PC-3 (cell line): ENCODE results near the gene LAG3. TPM values are rescaled to one million over a fixed set of nuclear protein-coding genes. Genes with fewer than 3 reads are reported as not detected.

ENCODE experiments used
- ATAC-seq: fragments of 200-7000 bp; cut with Tn5 transposase; 2 replicates; pipeline ENCODE4 v1.9.1; 2020; ENCODE audit warnings: mild to moderate bottlenecking, moderate library complexity
- BruUV-seq: library from RNA; stranded (reverse); fragments of 400-500 nt; replicated peaks from 2 replicates; lab custom pipeline; 2021; lab: Mats Ljungman, UMichigan
- CTCF ChIA-PET: fragments of 300-600 bp; sonication (Branson Sonifier 250); formaldehyde crosslinking; loops from one replicate; lab custom pipeline; 2022; ENCODE audit warnings: antibody characterized with exemption; lab: Charles Lee
- POLR2A ChIA-PET: fragments of 300-600 bp; sonication (Branson Sonifier 250); formaldehyde crosslinking; loops from one replicate; lab custom pipeline; 2022; ENCODE audit warnings: antibody characterized with exemption; ENCODE audit not compliant: unreplicated experiment; lab: Charles Lee
- DNase-seq: peaks from one replicate; pipeline ENCODE4 v3.0.0-alpha.2; 2015
- H2AFZ ChIP-seq: fragments of 300-600 bp; sonication (generic); 2 replicates; pipeline ENCODE4 v1.6.0; 2016; ENCODE audit warnings: antibody characterized with exemption, low read length
- H3F3A ChIP-seq: fragments of 300-600 bp; sonication (generic); one replicate; pipeline ENCODE4 v1.6.0; 2017; ENCODE audit warnings: antibody characterized with exemption, low read length, control low read depth, mild to moderate bottlenecking; ENCODE audit not compliant: unreplicated experiment
- H3K27ac ChIP-seq: fragments of 300-600 bp; sonication (generic); 2 replicates; pipeline ENCODE4 v1.5.1; 2016; ENCODE audit warnings: mild to moderate bottlenecking, low read length
- H3K27me3 ChIP-seq: fragments of 300-600 bp; sonication (generic); 2 replicates; pipeline ENCODE4 v1.6.1; 2016; ENCODE audit warnings: low read length, mixed read lengths
- H3K36me3 ChIP-seq: fragments of 300-600 bp; sonication (generic); 2 replicates; pipeline ENCODE4 v1.6.1; 2016; ENCODE audit warnings: low read depth, mixed run types, low read length, mixed read lengths
- H3K4me1 ChIP-seq: fragments of 300-600 bp; sonication (generic); 2 replicates; pipeline ENCODE4 v1.5.1; 2016; ENCODE audit warnings: low read length; ENCODE audit not compliant: insufficient read depth
- H3K4me2 ChIP-seq: fragments of 300-600 bp; sonication (generic); 2 replicates; pipeline ENCODE4 v1.6.0; 2016; ENCODE audit warnings: low read length
- H3K4me3 ChIP-seq: fragments of 300-600 bp; sonication (generic); 2 replicates; pipeline ENCODE4 v1.5.1; 2016; ENCODE audit warnings: mild to moderate bottlenecking, low read length, mixed read lengths
- H3K79me2 ChIP-seq: fragments of 300-600 bp; sonication (generic); 2 replicates; pipeline ENCODE4 v1.6.1; 2017; ENCODE audit warnings: low read length, mixed read lengths
- H3K9ac ChIP-seq: fragments of 300-600 bp; sonication (generic); 2 replicates; pipeline ENCODE4 v1.6.0; 2016; ENCODE audit warnings: mild to moderate bottlenecking, low read length
- H3K9me2 ChIP-seq: fragments of 300-600 bp; sonication (generic); replicated peaks from 2 replicates; pipeline ENCODE4 v1.6.1; 2016; ENCODE audit warnings: mixed run types, low read length, mixed read lengths
- H3K9me3 ChIP-seq: fragments of 300-600 bp; sonication (generic); 2 replicates; pipeline ENCODE4 v1.6.1; 2016; ENCODE audit warnings: low read length, mixed read lengths
- H4K20me1 ChIP-seq: fragments of 300-600 bp; sonication (generic); 2 replicates; pipeline ENCODE4 v1.6.1; 2016; ENCODE audit warnings: low read length, mixed read lengths
- CTCF ChIP-seq: fragments of 300-600 bp; sonication (generic); conservative IDR thresholded peaks from 2 replicates; pipeline ENCODE4 v1.5.1; 2017; ENCODE audit warnings: antibody characterized with exemption, low read depth, mild to moderate bottlenecking, low read length
- EZH2 ChIP-seq: fragments of 300-600 bp; sonication (generic); IDR thresholded peaks from one replicate; pipeline ENCODE4 v1.6.1; 2017; ENCODE audit warnings: antibody characterized with exemption, mild to moderate bottlenecking, low read length; ENCODE audit not compliant: unreplicated experiment
- EZH2phosphoT487 ChIP-seq: fragments of 300-600 bp; sonication (generic); IDR thresholded peaks from 2 replicates; pipeline ENCODE4 v1.6.1; 2018; ENCODE audit warnings: mild to moderate bottlenecking, antibody characterized with exemption, low read length, borderline replicate concordance
- intact Hi-C: fragments of 100-400 bp; cut with micrococcal nuclease; formaldehyde crosslinking; loops from 2 replicates; pipeline ENCODE4 v1.9.0; 2023
- total RNA-seq: library from RNA; depleted of rRNA; stranded (reverse); fragments of >200 nt; gene quantifications from 2 replicates; pipeline ENCODE4 v1.2.3, GENCODE V29; 2014

LAG3 gene
- total RNA-seq, 1 experiment from 2014 or later: 0.58 TPM

GRCh38 chr12:6816598-6816997 is 44.3 kb downstream of the LAG3 start:
- Histone ChIP-seq H3K27me3 (no peaks in the 10 kb centered on the region), H2AFZ (no peak overlapping the region), H3K4me2 (no peak overlapping the region), H3K36me3 (no peaks in the 10 kb centered on the region), H3K27ac (no peak overlapping the region), H3K9me3 (no peaks in the 10 kb centered on the region), H4K20me1 (no peaks in the 10 kb centered on the region), H3K4me3 (no peak overlapping the region), H3K79me2 (no peaks in the 10 kb centered on the region), H3F3A (no peaks in the 10 kb centered on the region), H3K9me2 (no peaks in the 10 kb centered on the region), H3K9ac (no peak overlapping the region), H3K4me1 (no peaks in the 10 kb centered on the region)
- ChIA-PET CTCF (no interaction called here), POLR2A (no interaction called here)
- intact Hi-C loops: no loop called here
- BruUV-seq: no TSS peak
- DNase-seq: no peak
- no peak for ATAC-seq
- no peak for TF ChIP-seq EZH2
- no peak for TF ChIP-seq CTCF
- no peak for TF ChIP-seq EZH2phosphoT487

- intact Hi-C loops: no loop called here
- no peaks in the 10 kb centered on the region for H3K4me1 ChIP-seq
- no peaks in the 10 kb centered on the region for H3K9me3 ChIP-seq
- ChIA-PET CTCF (no interaction called here), POLR2A (no interaction called here)
- ATAC-seq: no peak
- no peaks in the 10 kb centered on the region for H4K20me1 ChIP-seq
- no peak overlapping the region for H3K4me3 ChIP-seq
- no peaks in the 10 kb centered on the region for H3K36me3 ChIP-seq
- H3K9ac ChIP-seq: no peak overlapping the region
- H3K27me3 ChIP-seq: no peaks in the 10 kb centered on the region
- H3K4me2 ChIP-seq: no peak overlapping the region
- TF ChIP-seq EZH2 (no peak), EZH2phosphoT487 (no peak), CTCF (no peak)
- H3K79me2 ChIP-seq: no peaks in the 10 kb centered on the region
- no peaks in the 10 kb centered on the region for H3K9me2 ChIP-seq
- BruUV-seq: no TSS peak
- H3F3A ChIP-seq: no peaks in the 10 kb centered on the region
- H2AFZ ChIP-seq: no peak overlapping the region
- DNase-seq: no peak
- H3K27ac ChIP-seq: no peak overlapping the region
These were observed 44.8 kb downstream of the LAG3 start for GRCh38 chr12:6817098-6817497.

GRCh38 chr12:6817662-6818157 is 45.4 kb downstream of the LAG3 start:
- POLR2A ChIA-PET: no interaction called here

More at GRCh38 chr12:6817662-6818157, 45.4 kb downstream of the LAG3 start:
- H3K9me3 ChIP-seq: no peaks in the 10 kb centered on the region
- no peaks in the 10 kb centered on the region for H3K27me3 ChIP-seq
- BruUV-seq: no TSS peak
- CTCF ChIA-PET: no interaction called here
- DNase-seq (no peak), ATAC-seq (no peak)
- H3K4me1 ChIP-seq: no peaks in the 10 kb centered on the region
- no peaks in the 10 kb centered on the region for H3K79me2 ChIP-seq
- no peak overlapping the region for H2AFZ ChIP-seq
- no peaks in the 10 kb centered on the region for H4K20me1 ChIP-seq
- no peaks in the 10 kb centered on the region for H3K9me2 ChIP-seq
- H3K36me3 ChIP-seq: no peaks in the 10 kb centered on the region
- no peak overlapping the region for H3K4me2 ChIP-seq
- intact Hi-C loops: no loop called here
- H3K9ac ChIP-seq: no peak overlapping the region
- H3K4me3 ChIP-seq: no peak overlapping the region
- TF ChIP-seq EZH2: no peak
- no peak for TF ChIP-seq EZH2phosphoT487
- TF ChIP-seq CTCF: no peak
- H3F3A ChIP-seq: no peaks in the 10 kb centered on the region
- no peak overlapping the region for H3K27ac ChIP-seq
